HG03442 (cell line): ENCODE measurements around the gene SLC41A3.
A peak's percentile ranks its signal among the peaks of the same experiment; 100 is the strongest.
"Not testable (repeated sequence)": the region's sequence is repeated elsewhere in the genome, so short reads cannot be mapped to it uniquely, and the experiment has no call there.

Experiments used
- ATAC-seq: cut with Tn5 transposase; IDR thresholded peaks from one replicate; pipeline ENCODE4 v1.9.1; 2021; ENCODE audit warnings: mild to moderate bottlenecking, moderate library complexity; ENCODE audit not compliant: unreplicated experiment

SLC41A3 gene

GRCh38 chr3:126107203-126107939 is 23.4 kb upstream of the SLC41A3 start:
- no peak for ATAC-seq

GRCh38 chr3:126106336-126107202 is 22.6 kb upstream of the SLC41A3 start:
- ATAC-seq = no peak

GRCh38 chr3:126105691-126106187 is 21.8 kb upstream of the SLC41A3 start:
- no peak for ATAC-seq

GRCh38 chr3:126104742-126105605 is 21.1 kb upstream of the SLC41A3 start:
- ATAC-seq = no peak

GRCh38 chr3:126104028-126104635 is 20.2 kb upstream of the SLC41A3 start:
- ATAC-seq = no peak

- no peak for ATAC-seq
These were observed 19.4 kb upstream of the SLC41A3 start for GRCh38 chr3:126103121-126104027.

GRCh38 chr3:126102530-126102951 is 18.6 kb upstream of the SLC41A3 start:
- no peak for ATAC-seq

- ATAC-seq = no peak
These were observed 18.1 kb upstream of the SLC41A3 start for GRCh38 chr3:126102011-126102410.

- no peak for ATAC-seq
These were observed 17.6 kb upstream of the SLC41A3 start for GRCh38 chr3:126101521-126101982.

- peak; percentile 94 for ATAC-seq
These were observed 16.8 kb upstream of the SLC41A3 start for GRCh38 chr3:126100634-126101301.

GRCh38 chr3:126100269-126100633 is 16.3 kb upstream of the SLC41A3 start:
- peak; percentile 13 for ATAC-seq

- no peak for ATAC-seq
These were observed 14.5 kb upstream of the SLC41A3 start for GRCh38 chr3:126098391-126098858.

GRCh38 chr3:126097801-126098200 is 13.9 kb upstream of the SLC41A3 start:
- ATAC-seq = no peak

- ATAC-seq = not testable (repeated sequence)
These were observed 12.3 kb upstream of the SLC41A3 start for GRCh38 chr3:126096274-126096673.

GRCh38 chr3:126092128-126092527 is 8.2 kb upstream of the SLC41A3 start:
- ATAC-seq = not testable (repeated sequence)

- ATAC-seq = no peak
These were observed 3.7 kb upstream of the SLC41A3 start for GRCh38 chr3:126087552-126088175.

- no peak for ATAC-seq
These were observed 1.9 kb upstream of the SLC41A3 start for GRCh38 chr3:126085841-126086240.

- ATAC-seq = no peak
These were observed 1.4 kb upstream of the SLC41A3 start for GRCh38 chr3:126085276-126085675.
